ENCODE measurements around the gene TCERG1L.
"Not testable (repeated sequence)": the region's sequence is repeated elsewhere in the genome, so short reads cannot be mapped to it uniquely, and the experiment has no call there.

Gene TCERG1L

GRCh38 chr10:131109726-131110125, 201.8 kb downstream of the TCERG1L start:
- FAIRE-seq: no peak
- no peak for DNase-seq (ENCODE audit: low spot score)

- DNase-seq (ENCODE audit: low spot score): no peak
- no peak for FAIRE-seq
Measured at GRCh38 chr10:131109291-131109690, 202.2 kb downstream of the TCERG1L start.

- FAIRE-seq: no peak
- DNase-seq (ENCODE audit: low spot score): no peak
Measured at GRCh38 chr10:131107970-131108369, 203.6 kb downstream of the TCERG1L start.

GRCh38 chr10:131102676-131103075, 208.8 kb downstream of the TCERG1L start:
- DNase-seq (ENCODE audit: low spot score) (no peak), FAIRE-seq (no peak)

- DNase-seq (ENCODE audit: low spot score) (no peak), FAIRE-seq (no peak)
Measured at GRCh38 chr10:131102147-131102546, 209.4 kb downstream of the TCERG1L start.

GRCh38 chr10:131100418-131101410, 210.8 kb downstream of the TCERG1L start:
- DNase-seq (ENCODE audit: low spot score); FAIRE-seq: not testable (repeated sequence)

GRCh38 chr10:131099028-131099726, 212.3 kb downstream of the TCERG1L start:
- FAIRE-seq: no peak
- no peak for DNase-seq (ENCODE audit: low spot score)

GRCh38 chr10:131098416-131098952, 213.0 kb downstream of the TCERG1L start:
- FAIRE-seq: no peak
- DNase-seq (ENCODE audit: low spot score): no peak

GRCh38 chr10:131096031-131096430, 215.5 kb downstream of the TCERG1L start:
- DNase-seq (ENCODE audit: low spot score) (no peak), FAIRE-seq (no peak)

- DNase-seq (ENCODE audit: low spot score) (no peak), FAIRE-seq (no peak)
Measured at GRCh38 chr10:131095313-131095580, 216.3 kb downstream of the TCERG1L start.

GRCh38 chr10:131094527-131095312, 216.8 kb downstream of the TCERG1L start:
- FAIRE-seq (peak; percentile 69), DNase-seq (ENCODE audit: low spot score) (peak; percentile 19)

GRCh38 chr10:131093795-131094366, 217.6 kb downstream of the TCERG1L start:
- FAIRE-seq (no peak), DNase-seq (ENCODE audit: low spot score) (no peak)

GRCh38 chr10:131093346-131093745, 218.2 kb downstream of the TCERG1L start:
- no peak for FAIRE-seq
- DNase-seq (ENCODE audit: low spot score): no peak

GRCh38 chr10:131092876-131093275, 218.6 kb downstream of the TCERG1L start:
- FAIRE-seq: no peak
- DNase-seq (ENCODE audit: low spot score): no peak

- DNase-seq (ENCODE audit: low spot score): no peak
- FAIRE-seq: no peak
Measured at GRCh38 chr10:131092386-131092785, 219.1 kb downstream of the TCERG1L start.

- DNase-seq (ENCODE audit: low spot score) (no peak), FAIRE-seq (no peak)
Measured at GRCh38 chr10:131091682-131092081, 219.8 kb downstream of the TCERG1L start.

- DNase-seq (ENCODE audit: low spot score) (no peak), FAIRE-seq (no peak)
Measured at GRCh38 chr10:131090761-131091661, 220.5 kb downstream of the TCERG1L start.

- no peak for FAIRE-seq
Measured at GRCh38 chr10:131089861-131090260, 221.7 kb downstream of the TCERG1L start.

GRCh38 chr10:131089150-131089549, 222.4 kb downstream of the TCERG1L start:
- no peak for DNase-seq (ENCODE audit: low spot score)
- FAIRE-seq: no peak

More at GRCh38 chr10:131089861-131090260, 221.7 kb downstream of the TCERG1L start:
- no peak for DNase-seq (ENCODE audit: low spot score)

- FAIRE-seq (no peak), DNase-seq (ENCODE audit: low spot score) (no peak)
Measured at GRCh38 chr10:131088619-131089018, 222.9 kb downstream of the TCERG1L start.
